Thyroid gland (tissue), 4 donors: ENCODE results near the gene TAF1B. TPM values are rescaled to one million over a fixed set of nuclear protein-coding genes. Genes with fewer than 3 reads are reported as not detected.
A peak's percentile ranks its signal among the peaks of the same experiment; 100 is the strongest.

Experiments used
- DNase-seq, 2 donors: peaks; one replicate each; pipeline ENCODE4 v3.0.0-alpha.2; 2019
- H3K27ac ChIP-seq, 3 donors: fragments of 200-600 bp; sonication (generic); 1 replicate in 2 of 3; 2 replicates in 1 of 3; pipeline ENCODE4 v1.5.1; 2016 to 2019; ENCODE audit warnings: mild to moderate bottlenecking in 1 of 3, moderate library complexity in 1 of 3
- H3K27me3 ChIP-seq: fragments of 200-600 bp; sonication (generic); one replicate; pipeline ENCODE4 v1.5.1; 2019
- H3K36me3 ChIP-seq, 2 donors: fragments of 200-600 bp; sonication (generic); one replicate each; pipeline ENCODE4 v1.5.1; 2016 to 2019
- H3K4me1 ChIP-seq, 2 donors: fragments of 200-600 bp; sonication (generic); one replicate each; pipeline ENCODE4 v1.5.1; 2017 to 2019
- H3K4me3 ChIP-seq, 3 donors: fragments of 200-600 bp; sonication (generic); replicated peaks in 1 of 3; 1 replicate in 2 of 3; 2 replicates in 1 of 3; pipeline ENCODE4 v1.5.1; 2016; ENCODE audit warnings: mild to moderate bottlenecking in 1 of 3
- H3K9me3 ChIP-seq: fragments of 200-600 bp; sonication (generic); one replicate; pipeline ENCODE4 v1.5.1; 2017
- POLR2A ChIP-seq, 2 donors: fragments of 450-650 bp; IDR thresholded peaks; one replicate each; pipeline ENCODE4 v1.6.1; 2017; ENCODE audit warnings: antibody characterized with exemption in 2 of 2, mild to moderate bottlenecking in 2 of 2, moderate library complexity in 1 of 2
- WGBS, 2 donors: methylation state at CpG; one replicate each; pipeline ENCODE4 v1.1.5; 2017; 5-methylcytosine and 5-hydroxymethylcytosine counted together
- intact Hi-C: fragments of 100-400 bp; cut with DNase I; formaldehyde crosslinking; loops from one replicate; pipeline ENCODE4 v1.15.1; 2023
- total RNA-seq, 4 donors: library from RNA; depleted of rRNA; stranded (reverse); fragments of >200 nt; gene quantifications; one replicate each; pipeline ENCODE4 v1.2.3, GENCODE V29; 2016
- TF ChIP-seq, protein P1 (sequence below), 6 experiments: fragments of 200-600 bp in 3 of 6; fragments of 450-650 bp in 3 of 6; sonication (generic) in 3 of 6; IDR thresholded peaks; one replicate each; pipeline ENCODE4 v1.5.1; 2016 to 2019; ENCODE audit warnings: antibody characterized with exemption in 6 of 6, mild to moderate bottlenecking in 2 of 6, inconsistent platforms in 1 of 6, moderate library complexity in 1 of 6

The TAF1B gene
- total RNA-seq, 4 donors from 2014 or later = 18.6 to 33.9 (median 25.8) TPM

DNA sequence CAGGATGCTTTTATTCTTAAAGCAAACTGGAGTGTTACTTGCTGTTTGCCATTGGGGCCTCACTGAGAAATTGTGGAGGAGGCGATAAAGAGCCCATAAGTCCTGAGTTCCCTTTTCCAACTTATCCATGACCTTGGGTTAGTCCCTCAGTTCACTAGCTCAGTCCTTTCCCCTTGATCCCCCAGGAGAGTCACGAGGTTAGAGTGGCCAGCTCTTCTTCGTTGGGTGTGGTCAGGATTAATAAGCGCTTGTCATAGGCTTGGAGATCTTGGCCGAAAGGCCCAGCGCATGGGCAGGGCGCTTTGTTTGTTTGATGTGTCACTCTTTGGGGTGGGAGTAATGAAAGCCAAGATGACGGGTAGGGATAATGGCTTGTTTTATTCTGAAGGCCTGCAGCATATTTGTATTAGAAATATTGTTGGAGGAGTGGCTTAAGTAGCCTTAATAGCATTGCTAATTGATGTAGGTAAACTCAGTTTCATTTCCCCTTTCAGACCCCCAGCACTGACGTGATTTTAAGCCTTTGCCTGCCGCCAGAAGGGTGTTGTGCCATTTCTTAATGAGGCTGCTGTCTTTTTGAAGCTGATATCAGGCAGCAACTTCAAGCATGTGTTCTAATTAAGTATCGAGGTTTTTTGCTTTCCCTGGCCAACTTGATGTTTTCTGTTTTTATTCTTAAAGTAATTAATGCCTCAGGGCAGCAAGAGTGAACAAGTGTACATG, 123.9 kb downstream of the TAF1B start:
- intact Hi-C loops = no loop called here
- H3K4me3 ChIP-seq = no peak overlapping the region
- DNase-seq = no peak

DNA sequence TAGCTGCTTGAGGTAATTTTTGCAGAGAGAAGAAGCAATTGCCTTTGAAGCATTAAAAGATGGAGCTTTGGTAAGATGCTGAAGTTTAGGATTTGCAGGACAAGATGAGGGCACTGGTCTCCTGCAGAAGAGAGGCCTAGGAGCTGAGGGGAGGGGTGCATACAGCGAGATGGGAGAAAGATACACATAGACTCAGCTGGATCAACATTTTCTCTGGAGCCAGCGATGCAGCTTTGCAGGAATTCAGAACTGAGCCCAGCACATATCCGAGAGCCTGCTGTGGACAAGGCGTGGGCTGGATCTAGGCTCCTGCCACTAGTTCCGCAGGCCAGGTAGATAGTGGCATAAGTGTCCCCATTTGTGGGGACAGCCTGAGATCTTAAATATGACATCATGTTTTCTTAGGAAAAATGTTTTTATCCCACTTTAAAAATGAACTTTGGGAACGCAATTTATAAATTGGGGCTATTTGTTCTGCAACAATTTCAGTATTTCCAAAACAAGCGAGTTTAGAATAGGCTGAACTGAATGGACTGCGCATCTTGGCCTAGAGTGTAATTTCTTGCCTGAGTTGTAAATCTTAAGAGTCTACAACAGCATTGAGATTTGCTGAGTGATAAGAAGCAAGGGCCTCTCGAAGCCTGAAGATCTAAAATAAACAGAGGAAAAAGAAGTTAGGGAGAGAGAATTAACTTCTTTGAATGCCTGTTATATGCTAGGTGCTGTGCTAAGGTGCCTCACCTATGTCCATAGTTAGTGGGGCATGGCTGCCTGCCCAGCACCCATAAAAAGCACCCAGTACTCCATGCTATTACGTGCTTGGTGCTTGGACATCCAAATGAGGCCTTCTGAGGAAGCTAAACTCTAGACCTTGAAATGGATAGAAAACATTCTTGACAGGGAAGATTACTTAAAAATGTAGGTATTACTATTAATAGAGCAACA, 125.6 kb downstream of the TAF1B start:
- 57 to 72% methylated on average over 10 of the region's 10 CpGs for WGBS, 2 donors

More for the DNA sequence above, 123.9 kb downstream of the TAF1B start:
- H3K27ac ChIP-seq = no peak overlapping the region
- H3K36me3 ChIP-seq = peaks cover 3% of the 10 kb centered on the region in 2 donors
- 94 to 95% methylated on average over 11 of the region's 11 CpGs for WGBS, 2 donors
- no peaks in the 10 kb centered on the region for H3K27me3 ChIP-seq
- no peaks in the 10 kb centered on the region for H3K9me3 ChIP-seq
- peaks cover 8 to 10% of the 10 kb centered on the region in 2 donors for H3K4me1 ChIP-seq
- no peak for TF ChIP-seq POLR2A (IDR thresholded peaks at IDR 0.05)
- TF ChIP-seq, protein P1, sequence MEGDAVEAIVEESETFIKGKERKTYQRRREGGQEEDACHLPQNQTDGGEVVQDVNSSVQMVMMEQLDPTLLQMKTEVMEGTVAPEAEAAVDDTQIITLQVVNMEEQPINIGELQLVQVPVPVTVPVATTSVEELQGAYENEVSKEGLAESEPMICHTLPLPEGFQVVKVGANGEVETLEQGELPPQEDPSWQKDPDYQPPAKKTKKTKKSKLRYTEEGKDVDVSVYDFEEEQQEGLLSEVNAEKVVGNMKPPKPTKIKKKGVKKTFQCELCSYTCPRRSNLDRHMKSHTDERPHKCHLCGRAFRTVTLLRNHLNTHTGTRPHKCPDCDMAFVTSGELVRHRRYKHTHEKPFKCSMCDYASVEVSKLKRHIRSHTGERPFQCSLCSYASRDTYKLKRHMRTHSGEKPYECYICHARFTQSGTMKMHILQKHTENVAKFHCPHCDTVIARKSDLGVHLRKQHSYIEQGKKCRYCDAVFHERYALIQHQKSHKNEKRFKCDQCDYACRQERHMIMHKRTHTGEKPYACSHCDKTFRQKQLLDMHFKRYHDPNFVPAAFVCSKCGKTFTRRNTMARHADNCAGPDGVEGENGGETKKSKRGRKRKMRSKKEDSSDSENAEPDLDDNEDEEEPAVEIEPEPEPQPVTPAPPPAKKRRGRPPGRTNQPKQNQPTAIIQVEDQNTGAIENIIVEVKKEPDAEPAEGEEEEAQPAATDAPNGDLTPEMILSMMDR (IDR thresholded peaks at IDR 0.05) = no peak

GRCh38 chr2:9970200-9971044, 127.1 kb downstream of the TAF1B start:
- no peak for DNase-seq
- H3K36me3 ChIP-seq = no peaks in the 10 kb centered on the region
- H3K27ac ChIP-seq = no peak overlapping the region
- WGBS, 2 donors = 72 to 77% methylated on average over 12 of the region's 12 CpGs
- intact Hi-C loops = no loop called here
- TF ChIP-seq, protein P1 (IDR thresholded peaks at IDR 0.05) = no peak
- no peak for TF ChIP-seq POLR2A (IDR thresholded peaks at IDR 0.05)
- H3K4me1 ChIP-seq = peaks cover 14 to 37% of the 10 kb centered on the region in 2 donors
- H3K9me3 ChIP-seq = no peaks in the 10 kb centered on the region
- no peak overlapping the region for H3K4me3 ChIP-seq
- H3K27me3 ChIP-seq = no peaks in the 10 kb centered on the region

More for the DNA sequence above, 125.6 kb downstream of the TAF1B start:
- Histone ChIP-seq H3K36me3 (peaks cover 3% of the 10 kb centered on the region in 2 donors), H3K9me3 (no peaks in the 10 kb centered on the region), H3K27me3 (no peaks in the 10 kb centered on the region), H3K4me1 (peaks cover 14 to 26% of the 10 kb centered on the region in 2 donors), H3K27ac (no peak overlapping the region), H3K4me3 (no peak overlapping the region)
- intact Hi-C loops = no loop called here
- TF ChIP-seq, protein P1 (IDR thresholded peaks at IDR 0.05) = no peak
- no peak for TF ChIP-seq POLR2A (IDR thresholded peaks at IDR 0.05)
- peak in 1 of 2 donors; percentile 30 for DNase-seq

DNA sequence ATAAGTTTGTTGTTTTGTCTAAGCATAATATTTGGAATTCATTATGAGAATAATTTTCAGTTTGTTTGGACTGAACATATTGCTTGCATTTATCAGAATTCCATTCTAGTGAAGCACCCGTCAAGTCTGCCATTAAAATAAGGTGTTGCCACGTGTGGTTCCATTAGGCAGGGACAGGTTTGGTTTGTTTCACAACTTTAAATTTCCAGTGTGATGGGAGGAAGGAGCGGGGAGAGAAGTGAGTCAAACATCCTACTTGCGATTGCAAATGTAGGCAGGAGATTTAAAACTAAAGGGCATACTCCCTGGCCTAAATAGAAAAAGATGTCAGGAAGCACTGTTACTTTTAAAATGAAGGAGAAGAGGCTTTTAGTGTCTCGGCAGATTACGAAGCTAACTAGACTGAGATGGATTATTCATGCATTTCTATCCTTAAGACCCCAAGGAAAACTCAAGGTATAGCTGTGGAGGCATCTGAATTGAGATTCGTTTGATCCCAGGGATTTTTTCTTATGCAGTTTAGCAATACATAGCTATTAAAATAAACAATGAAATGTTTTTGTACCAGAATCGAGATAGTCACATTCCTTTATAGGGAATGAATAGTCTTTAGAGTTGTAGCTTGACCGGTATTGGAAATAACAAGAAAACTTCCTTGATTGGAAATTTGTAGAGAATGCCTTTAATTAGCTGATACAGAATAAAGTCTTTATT, 128.0 kb downstream of the TAF1B start:
- no peak overlapping the region for H3K4me3 ChIP-seq
- H3K36me3 ChIP-seq = no peaks in the 10 kb centered on the region
- TF ChIP-seq, protein P1 (IDR thresholded peaks at IDR 0.05) = no peak
- TF ChIP-seq POLR2A (IDR thresholded peaks at IDR 0.05) = no peak
- H3K4me1 ChIP-seq = peaks cover 14 to 40% of the 10 kb centered on the region in 2 donors
- DNase-seq = no peak
- intact Hi-C loops = no loop called here
- 84 to 85% methylated on average over 9 of the region's 9 CpGs for WGBS, 2 donors
- no peak overlapping the region for H3K27ac ChIP-seq
- H3K27me3 ChIP-seq = no peaks in the 10 kb centered on the region
- no peaks in the 10 kb centered on the region for H3K9me3 ChIP-seq
